GM06990 (cell line): ENCODE data around the gene GABPB2.

Source experiments
- DNase-seq: peaks from one replicate; pipeline ENCODE4 v3.0.0-alpha.2; 2011; ENCODE audit not compliant: insufficient read length; ENCODE audit errors: extremely low read depth
- H3K27me3 ChIP-seq: replicated peaks from 2 replicates; pipeline ENCODE4 v1.6.0; 2011; ENCODE audit warnings: low read length; ENCODE audit not compliant: control insufficient read depth, insufficient read depth
- H3K36me3 ChIP-seq: 2 replicates; pipeline ENCODE4 v1.5.1; 2011; ENCODE audit warnings: low read length; ENCODE audit not compliant: control insufficient read depth, insufficient read depth
- H3K4me3 ChIP-seq: replicated peaks from 2 replicates; pipeline ENCODE4 v1.5.1; 2011; ENCODE audit warnings: low read depth, mild to moderate bottlenecking, control low read depth, low read length
- TF ChIP-seq, protein P1 (sequence below): IDR thresholded peaks from 2 replicates; pipeline ENCODE4 v1.5.1; 2011; ENCODE audit warnings: low read length, control low read depth, mild to moderate bottlenecking, inconsistent platforms; ENCODE audit not compliant: insufficient read depth, poor library complexity, severe bottlenecking

GABPB2 gene

DNA sequence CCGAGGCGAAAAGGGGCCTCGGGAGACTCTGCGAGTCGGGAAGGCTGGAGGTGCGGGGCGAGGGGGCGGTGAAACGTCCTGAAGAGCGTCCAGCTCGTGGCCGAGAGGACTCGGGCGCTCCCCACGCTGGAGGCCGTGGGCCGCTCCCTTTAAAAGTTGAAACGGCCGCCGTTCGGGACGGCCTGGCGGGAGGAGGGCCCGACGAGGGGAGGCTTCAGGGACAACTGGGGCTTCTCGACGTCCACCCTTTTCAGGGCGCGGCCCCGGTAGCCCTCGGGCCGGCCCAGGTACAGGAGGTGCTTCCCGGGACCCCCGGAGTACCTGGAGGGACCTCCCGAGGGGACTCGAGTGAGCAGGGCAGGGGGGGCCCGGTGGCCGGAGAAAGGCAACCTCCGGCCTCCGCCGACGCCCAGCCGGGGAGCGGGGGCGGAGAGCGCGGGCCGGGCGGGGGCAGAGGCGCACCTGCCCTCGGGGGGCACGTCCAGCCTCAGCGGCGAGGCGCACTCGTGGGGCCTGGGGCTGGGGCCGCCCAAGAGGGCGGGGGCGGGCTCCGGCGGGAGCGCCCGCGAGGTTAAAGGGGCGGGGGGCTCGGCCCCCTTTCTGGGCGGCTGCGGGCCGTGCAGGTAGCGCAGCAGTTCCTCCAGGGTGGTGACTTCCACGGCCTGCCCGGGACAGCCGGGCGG is 61.9 kb downstream of the GABPB2 start:
- no peak for DNase-seq
- Histone ChIP-seq H3K4me3 (no peak overlapping the region), H3K27me3 (no peaks in the 10 kb centered on the region), H3K36me3 (no peaks in the 10 kb centered on the region)
- TF ChIP-seq, protein P1, sequence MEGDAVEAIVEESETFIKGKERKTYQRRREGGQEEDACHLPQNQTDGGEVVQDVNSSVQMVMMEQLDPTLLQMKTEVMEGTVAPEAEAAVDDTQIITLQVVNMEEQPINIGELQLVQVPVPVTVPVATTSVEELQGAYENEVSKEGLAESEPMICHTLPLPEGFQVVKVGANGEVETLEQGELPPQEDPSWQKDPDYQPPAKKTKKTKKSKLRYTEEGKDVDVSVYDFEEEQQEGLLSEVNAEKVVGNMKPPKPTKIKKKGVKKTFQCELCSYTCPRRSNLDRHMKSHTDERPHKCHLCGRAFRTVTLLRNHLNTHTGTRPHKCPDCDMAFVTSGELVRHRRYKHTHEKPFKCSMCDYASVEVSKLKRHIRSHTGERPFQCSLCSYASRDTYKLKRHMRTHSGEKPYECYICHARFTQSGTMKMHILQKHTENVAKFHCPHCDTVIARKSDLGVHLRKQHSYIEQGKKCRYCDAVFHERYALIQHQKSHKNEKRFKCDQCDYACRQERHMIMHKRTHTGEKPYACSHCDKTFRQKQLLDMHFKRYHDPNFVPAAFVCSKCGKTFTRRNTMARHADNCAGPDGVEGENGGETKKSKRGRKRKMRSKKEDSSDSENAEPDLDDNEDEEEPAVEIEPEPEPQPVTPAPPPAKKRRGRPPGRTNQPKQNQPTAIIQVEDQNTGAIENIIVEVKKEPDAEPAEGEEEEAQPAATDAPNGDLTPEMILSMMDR = no peak

DNA sequence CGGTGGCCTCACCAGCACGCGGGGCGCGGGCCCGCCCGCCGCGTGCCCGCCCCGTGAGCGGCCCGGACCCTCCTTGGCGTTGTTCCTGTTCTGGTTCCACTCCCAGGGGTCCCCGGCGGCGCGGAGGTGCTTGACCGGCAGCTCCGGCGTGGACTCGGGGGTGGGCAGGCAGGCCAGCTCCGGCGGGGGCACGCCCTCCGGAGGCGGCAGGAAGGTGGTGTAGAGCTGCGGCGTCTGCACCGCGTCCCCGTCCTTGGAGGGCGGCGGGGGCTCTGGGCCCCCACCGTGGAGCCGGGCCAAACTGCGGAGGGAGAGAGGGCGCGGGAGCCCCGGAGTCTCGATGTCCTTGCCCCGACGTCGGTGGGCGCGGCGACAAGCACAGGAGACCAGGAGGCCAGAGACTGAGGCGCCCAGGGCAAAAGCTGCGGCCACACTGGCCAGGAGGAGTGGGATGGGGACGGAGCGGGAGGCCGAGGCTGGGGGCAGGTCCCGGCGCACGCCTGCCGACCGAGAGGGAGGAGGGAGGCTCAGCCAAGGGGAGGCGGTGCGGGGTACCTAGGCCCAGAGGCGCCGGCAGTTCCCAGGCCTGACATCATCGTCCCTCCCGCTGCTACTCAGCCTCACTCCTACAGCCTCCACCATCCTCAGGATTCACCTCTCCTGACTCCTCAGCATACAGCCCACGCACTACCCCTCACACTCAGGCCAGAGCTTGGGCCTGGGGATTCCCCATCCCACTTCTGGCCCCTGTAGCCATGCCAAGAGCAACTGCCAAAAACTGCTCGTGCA is 62.7 kb downstream of the GABPB2 start:
- TF ChIP-seq, protein P1 = no peak
- DNase-seq = no peak
- H3K36me3 ChIP-seq = no peaks in the 10 kb centered on the region
- no peak overlapping the region for H3K4me3 ChIP-seq
- H3K27me3 ChIP-seq = no peaks in the 10 kb centered on the region

DNA sequence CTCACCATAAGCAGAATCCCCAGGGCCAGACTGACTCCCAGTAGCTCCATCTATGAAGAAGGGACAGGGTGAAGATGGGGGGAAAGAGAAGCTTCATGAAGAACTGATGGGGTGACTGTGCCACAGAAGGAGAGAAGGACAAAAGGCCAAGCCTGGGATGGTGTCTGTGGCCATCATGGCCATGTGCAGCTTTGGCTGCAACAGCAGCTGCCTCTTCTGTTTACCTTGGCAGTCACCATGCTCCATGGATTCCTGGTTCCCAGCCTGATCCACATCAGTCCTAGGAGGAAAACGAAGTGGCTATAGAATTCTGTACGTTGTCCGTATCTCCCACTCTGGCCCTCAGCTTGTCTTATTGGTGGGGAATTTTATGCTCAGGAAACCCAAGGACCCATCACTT is 63.8 kb downstream of the GABPB2 start:
- no peaks in the 10 kb centered on the region for H3K36me3 ChIP-seq
- H3K27me3 ChIP-seq = no peaks in the 10 kb centered on the region
- TF ChIP-seq, protein P1 = no peak
- no peak for DNase-seq
- H3K4me3 ChIP-seq = no peak overlapping the region

DNA sequence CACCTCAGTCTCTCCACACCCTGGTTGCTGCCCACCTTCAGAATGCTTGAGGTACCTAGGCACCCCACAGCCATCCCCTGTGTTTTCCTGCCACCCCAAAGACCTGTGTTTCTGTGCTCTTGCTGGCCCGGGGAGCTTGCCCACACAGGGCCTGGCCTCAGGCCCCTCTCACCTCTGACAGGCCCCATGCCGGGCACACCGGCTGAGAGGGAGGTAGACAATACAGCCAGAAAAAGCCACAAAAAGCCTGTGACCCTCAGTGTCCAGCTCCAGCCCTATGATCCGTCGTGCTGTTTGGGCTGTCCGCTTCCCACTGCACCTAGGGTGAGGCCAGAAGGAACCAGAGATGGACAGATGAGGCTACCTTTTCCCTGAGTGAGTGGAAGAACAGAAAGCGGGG is 64.4 kb downstream of the GABPB2 start:
- no peak overlapping the region for H3K4me3 ChIP-seq
- TF ChIP-seq, protein P1 = no peak
- no peaks in the 10 kb centered on the region for H3K36me3 ChIP-seq
- no peaks in the 10 kb centered on the region for H3K27me3 ChIP-seq
- DNase-seq = no peak

DNA sequence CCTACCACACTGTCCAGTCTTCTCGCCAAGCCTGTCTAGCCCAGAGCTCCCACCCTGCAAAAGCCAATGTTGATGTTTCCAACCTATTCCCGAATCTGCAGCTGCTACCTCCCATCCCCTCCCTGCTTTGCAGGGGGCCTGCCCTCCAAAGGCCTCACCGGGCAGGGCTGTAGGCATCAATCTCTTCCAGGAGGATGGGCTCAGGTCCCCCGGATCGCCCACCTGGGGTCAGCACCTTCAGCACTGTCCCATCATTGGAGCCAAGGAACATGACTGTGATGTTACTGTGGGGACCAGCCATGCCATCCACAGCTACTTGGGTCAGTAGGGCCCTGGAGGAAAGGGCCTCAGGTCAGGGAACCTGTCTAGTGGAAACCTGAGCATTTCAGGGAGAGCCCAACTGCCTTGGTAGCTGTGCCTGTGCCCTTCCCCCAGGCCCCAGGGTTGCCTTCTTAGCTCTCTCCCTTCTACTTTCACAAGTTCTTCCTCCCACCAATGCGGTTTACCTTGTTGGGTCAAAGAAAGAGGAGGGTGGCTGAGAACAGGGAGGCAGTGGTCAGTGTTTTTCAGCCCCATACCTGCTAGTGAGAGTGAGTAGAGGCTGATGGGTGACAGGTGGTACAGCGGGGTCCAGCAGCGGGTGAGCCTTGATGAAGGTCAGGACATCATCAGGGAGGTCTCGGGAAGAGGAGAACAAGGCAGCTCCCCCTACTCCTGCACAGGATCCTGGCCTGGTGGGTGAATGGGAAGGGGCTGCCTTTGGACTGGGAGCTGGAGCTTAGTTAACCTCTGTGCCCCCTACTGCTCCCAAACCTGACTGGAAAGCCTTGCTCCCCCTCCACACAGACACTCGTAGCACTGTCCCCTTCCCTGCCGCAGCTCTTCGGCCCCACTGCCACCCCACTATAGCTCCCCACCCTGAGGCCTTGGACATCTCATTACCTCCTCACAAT is 65.1 kb downstream of the GABPB2 start:
- no peak for DNase-seq
- TF ChIP-seq, protein P1 = peak; percentile 46
- Histone ChIP-seq H3K36me3 (no peaks in the 10 kb centered on the region), H3K27me3 (0 out of 2 replicates have a peak, but pooled peaks cover 2% of the 10 kb centered on the region), H3K4me3 (no peak overlapping the region)
